Measurements from ENCODE around the gene PGPEP1.
"Not testable (repeated sequence)": the region's sequence is repeated elsewhere in the genome, so short reads cannot be mapped to it uniquely, and the experiment has no call there.

PGPEP1 gene

DNA sequence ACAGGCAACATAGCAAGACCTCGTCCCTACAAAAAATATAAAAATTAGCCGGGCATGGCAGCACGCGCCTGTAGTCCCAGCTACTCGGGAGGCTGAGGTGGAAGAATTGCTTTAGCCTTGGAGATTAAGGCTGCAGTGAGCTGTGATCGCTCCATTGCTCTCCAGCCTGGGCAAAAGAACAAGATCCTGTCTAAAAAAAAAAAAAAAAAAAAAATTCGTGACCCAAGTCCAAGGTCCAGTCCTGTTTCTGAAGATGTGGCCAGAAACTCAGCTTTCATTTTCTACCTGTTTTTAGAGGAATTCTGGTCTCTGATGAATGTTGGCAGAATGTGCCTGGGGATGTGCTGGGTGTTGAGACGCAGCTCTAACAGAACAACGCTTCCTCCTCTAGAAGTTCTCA lies 1.9 kb upstream of the PGPEP1 start:
- DNase-seq = no peak

DNA sequence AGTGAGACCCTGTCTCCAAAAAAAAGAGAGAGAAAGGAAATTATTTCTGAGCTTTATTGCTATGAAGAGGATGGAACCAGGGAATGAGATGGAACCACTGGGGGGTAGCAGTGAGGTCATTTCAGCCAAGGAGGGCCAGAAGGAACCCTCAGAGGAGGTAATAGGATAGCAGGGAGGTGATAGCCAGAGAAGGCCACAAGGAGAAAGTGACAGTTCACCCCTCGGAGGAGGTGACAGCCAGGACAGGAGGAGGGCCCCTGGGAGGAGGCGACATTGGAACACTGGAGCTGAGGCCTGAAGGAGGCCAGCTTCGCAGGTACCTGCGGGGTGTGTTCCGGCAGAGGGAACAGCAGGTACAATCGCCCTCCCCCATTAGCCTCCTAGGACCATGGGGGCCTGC lies 675 bp upstream of the PGPEP1 start:
- no peak for DNase-seq

DNA sequence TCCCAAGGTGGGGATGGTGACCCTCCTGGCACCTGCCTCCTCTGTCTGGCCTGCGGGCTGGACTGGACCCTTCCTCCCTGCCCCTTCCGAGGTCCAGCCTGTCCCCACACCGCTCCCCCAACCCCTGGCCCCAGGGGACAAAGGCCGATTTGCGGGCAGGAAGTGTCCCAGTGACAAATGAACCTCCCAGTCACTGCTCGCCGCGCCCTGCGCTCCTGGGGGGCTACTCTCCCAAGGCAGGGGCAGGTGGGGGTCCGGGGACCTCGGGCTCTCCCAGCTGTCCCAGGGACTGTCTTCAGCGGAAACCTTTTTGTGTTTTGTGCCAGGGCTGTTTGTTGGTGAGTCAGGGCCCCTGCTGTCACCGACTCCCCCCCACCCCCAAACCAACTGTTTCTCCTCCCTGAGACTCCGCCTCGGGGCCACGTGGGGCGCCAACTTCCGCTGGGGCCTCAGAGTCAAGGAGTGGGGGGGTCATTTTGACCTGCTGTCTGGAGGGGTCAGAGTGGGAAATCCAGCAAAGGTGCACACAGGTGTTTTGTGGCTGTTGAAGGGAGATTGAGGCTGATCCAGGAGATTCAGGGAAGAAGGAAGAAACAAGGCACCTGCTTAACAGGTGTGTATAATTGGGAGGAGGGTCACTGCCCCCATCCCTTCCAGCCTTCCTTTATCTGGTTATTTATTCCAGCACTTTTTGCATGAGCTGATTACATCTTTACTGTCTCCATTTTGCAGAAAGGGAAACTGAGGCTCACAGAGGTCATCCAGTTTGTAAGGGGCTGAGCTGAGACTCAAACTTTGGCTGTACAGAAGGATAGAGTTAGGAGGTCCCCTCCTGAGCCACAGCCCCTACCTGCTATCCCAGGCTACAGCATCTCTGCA lies 831 bp downstream of the PGPEP1 start:
- peak; percentile 67 for DNase-seq

DNA sequence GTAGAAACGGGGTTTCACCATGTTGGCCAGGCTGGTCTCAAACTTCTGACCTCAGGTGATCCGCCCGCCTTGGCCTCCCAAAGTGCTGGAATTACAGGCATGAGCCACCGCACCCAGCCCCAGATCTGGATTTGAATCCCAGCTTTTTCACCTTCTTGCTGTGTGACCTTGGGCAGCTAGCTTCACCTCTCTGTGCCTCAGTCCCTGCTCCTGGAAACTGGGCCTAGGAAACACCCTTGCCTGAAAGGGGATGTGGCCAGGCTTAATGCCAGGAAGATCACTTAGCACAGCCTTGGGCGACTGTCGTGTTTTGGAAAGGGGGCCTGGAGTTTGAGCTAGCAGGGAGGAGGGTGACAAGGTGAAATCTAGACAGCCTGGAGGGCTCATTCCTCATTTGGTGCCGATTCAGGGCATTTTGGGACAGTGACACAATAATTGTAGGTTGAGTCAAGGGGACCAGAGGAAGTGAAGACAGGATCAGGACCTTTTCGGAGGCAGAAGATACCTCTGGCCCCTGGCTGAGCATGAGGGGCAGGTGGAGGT lies 1.8 kb downstream of the PGPEP1 start:
- DNase-seq = no peak

DNA sequence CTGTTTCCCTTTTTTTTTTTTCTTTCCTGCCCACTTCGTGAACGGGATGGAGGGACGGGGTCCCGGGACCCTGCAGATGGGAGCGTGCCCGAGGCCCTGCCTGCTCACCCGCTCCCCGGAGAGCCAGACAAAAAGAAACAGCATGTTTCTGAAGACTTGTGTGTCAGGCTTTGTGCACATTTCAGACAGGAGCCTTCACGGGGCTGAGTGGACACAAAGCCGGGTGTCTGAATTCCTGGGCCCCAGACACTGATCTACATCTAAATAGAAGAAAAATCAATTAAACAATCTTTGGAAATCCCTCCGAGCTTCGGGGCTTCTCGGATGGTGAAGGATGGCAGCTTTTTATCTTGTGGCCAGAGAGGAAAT lies 4.2 kb downstream of the PGPEP1 start:
- DNase-seq = no peak

DNA sequence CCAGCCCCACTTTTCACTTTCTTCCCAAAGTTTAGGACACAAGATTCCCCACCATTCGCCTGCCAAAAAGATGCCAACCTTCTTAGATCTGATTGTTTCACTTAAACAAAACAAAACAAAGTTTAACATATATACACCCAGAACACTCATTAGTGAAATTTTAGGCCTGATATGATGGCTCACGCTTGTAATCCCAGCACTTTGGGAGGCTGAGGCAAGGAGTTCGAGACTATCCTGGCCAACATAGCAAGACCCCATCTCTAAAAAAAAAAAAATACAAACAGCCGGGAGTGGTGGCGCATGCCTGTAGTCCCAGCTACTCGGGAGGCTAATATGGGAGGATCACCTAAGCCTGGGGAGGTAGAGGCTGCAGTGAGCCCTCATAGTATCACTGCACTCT lies 4.9 kb downstream of the PGPEP1 start:
- DNase-seq = no peak

DNA sequence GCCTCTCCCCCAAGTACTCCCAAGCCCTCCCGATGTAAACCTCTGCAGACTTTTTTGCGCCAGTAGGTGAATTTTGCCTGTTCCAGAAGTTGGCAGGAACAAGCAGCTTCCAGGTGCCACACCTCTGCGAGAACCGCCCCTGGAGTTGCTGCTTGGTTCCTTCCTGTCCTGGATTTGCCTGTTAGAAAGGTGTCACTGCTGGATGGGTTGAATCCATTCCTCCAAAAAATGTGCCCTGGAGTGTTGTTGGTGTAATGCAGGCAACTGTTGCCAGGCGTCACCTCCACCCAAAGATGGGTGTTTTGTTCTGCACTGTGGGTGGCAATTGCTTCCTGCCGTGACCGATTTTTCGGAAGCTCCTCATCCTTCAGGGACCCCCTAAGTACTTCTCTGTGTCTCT lies 5.7 kb downstream of the PGPEP1 start:
- DNase-seq = no peak

DNA sequence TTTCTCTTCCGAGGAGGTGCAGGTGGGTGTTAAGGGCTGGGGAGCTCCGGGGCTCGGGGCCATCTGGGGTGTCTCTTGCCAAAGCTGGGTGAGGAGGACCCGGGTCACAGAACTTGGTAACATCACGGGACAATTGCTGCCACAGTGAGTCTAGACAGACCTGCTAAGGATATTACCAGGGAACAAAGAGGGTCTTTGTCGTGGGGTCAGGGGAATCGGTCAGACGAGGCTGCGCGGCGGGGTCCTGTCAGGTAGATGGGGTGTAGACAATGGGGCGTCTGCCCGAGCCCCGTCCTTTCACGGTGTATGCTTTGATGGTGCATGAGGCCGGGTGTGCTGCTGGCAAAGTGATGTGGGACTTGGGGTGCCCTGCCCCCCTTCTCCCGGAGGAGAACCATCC lies 7.8 kb downstream of the PGPEP1 start:
- no peak for DNase-seq

DNA sequence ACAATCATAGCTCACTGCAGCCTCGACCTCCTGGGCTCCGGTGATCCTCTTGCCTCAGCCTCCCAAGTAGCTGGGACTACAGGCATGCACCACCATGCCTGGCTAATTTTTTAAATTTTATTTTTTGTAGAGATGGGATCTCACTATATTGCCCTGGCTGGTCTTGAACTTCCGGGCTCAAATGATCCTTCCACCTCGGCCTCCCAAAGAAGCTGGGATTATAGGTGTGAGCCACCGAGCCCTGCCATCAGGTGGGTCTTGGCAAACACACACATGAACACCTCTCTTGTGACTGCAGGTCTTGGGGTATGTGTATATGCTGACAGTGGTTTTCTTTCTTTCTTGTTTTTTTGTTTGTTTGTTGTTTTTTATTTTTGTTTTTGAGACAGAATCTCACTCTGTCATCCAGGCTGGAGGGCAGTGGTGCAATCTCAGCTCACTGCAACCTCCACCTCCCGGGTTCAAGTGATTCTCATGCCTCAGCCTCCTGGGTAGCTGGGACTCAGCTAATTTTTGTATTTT lies 8.5 kb downstream of the PGPEP1 start:
- not testable (repeated sequence) for DNase-seq

DNA sequence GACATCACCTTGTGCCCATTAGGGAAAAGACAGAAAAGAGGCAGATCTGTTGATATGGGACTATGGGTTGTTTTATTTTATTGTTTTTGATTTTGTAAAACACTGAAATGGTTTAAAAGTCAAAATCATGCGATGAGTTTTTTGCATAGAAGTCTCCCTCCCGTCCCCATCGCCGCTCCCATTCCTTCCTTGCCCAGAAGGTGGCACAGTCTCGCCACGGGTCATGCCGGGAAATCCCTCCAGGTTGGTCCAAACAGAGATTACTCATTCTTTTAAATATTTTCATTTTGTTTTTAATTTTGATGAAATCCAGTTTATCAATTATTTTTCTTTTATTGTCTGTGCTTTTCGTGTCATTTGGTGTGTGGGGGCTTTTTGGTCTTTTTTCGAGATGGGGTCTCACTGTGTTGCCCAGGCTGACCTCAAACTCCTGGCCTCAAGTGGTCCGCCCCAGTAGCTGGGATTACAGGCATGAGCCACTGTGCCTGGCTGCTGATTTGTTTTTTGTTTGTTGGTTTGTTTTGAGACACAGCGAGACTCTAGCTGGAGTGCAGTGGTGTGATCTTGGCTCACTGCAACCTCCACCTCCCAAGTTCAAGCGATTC lies 9.2 kb downstream of the PGPEP1 start:
- peak; percentile 20 for DNase-seq

DNA sequence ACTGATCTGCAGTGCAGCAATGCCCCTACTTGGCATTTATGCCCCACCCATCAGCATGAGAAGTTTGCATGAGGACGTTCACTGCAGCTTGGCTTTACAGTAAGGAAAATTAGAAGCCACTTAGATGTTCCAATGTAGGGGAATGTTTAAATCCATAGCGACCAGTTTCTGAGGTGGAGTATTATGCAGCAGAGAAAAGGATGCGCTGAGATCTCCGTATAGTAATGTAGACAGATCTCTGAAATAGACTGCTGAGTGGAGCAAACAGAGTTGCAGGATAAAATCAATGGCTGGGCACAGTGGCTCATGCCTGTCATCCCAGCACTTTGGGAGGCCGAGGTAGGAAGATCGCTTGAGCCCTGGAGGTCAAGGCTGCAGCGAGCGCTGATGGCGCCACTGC lies 10.1 kb downstream of the PGPEP1 start:
- DNase-seq = no peak

DNA sequence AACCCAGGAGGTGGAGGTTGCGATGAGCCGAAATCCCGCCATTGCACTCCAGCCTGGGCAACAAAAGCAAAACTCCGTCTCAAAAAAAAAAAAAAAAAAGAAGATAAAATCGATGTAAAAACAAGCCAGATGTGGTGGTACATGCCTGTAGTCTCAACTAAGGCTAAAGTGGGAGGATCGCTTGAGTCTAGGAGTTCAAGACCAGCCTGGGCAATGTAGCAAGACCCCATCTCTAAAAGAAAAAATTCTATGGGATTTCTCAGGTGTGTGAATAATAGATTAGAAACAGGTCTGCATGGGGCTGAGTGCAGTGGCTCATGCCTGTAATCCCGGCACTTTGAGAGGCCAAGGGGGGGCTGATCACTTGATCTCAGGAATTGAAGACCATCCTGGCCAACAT lies 11.1 kb downstream of the PGPEP1 start:
- no peak for DNase-seq

DNA sequence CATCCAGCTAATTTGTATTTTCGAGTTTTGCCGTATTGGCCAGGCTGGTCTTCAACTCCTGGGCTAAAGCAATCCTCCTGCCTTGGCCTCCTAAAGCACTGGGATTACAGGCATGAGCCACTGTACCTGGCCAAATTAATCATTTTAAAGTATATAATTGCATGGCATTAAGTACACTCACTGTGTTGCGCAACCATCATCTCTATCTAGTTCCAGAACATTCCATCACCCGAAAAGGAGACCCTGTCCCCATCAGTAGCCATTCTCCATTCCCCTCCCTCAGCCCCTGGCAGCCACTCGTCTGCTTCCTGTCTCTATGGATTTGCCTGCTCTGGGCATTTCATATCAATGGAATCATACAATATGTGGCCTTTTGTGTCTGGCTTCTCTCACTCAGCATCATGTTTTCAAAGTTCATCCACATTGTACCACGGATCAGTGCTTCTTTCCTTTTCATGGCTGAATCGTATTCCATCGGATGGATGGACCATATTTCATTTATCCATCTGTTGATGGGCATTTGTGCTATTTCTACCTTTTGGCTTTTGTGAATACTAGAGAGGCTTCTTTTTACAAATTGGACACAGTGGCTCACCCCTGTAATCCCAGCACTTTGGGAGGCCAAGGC lies 13.1 kb downstream of the PGPEP1 start:
- no peak for DNase-seq

DNA sequence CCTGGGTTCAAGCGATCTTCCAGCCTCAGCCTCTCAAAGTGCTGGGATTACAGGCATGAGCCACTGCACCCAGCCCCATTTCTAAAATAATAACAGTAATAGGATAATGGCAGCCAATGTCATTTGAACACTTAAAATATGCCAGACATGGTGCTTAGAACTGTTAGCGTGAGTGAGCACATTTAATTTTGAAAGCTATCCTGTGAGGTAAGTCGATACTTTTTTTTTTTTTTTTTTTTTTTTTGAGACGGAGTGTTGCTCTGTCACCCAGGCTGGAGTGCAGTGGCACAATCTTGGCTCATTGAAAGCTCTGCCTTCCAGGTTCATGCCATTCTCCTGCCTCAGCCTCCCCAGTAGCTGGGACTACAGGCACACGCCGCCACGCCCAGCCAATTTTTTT lies 14.3 kb downstream of the PGPEP1 start:
- DNase-seq = not testable (repeated sequence)

DNA sequence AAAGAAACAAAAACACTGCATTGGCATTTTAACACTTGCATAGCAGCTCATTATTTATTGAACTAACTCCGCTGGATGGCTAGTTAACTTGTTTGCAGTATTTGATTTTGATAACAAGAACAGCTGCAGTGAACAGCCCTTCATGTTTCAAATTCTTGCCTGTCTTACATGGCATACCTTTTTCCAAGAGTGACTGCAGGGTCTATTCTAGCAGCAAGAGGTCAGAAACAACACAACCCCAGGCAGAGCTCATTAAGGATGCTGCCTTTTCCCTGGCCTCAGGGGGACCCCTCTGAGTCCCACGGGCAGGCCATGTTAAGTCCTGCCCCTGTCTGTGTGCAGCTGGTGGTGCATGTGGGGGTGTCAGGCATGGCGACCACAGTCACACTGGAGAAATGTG lies 16.6 kb downstream of the PGPEP1 start:
- no peak for DNase-seq

DNA sequence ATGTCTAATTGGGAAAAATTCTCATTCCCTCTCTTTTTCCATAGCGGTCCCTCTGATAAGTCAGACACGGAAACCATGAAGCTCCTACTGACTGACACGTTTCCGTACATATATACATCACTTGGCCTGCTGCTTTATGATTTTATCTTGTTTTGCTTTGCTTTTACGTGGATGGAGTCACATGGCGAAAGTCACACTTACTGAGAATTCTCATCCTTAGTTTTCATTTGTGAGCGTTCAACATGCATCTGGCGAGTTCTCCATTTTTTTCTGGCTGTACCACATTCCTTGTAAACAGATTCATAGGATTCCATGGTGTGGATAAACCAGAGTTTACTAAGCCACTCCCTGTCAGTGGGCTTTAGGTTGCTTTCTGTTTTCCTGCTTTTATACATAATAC lies 21.2 kb downstream of the PGPEP1 start:
- no peak for DNase-seq

DNA sequence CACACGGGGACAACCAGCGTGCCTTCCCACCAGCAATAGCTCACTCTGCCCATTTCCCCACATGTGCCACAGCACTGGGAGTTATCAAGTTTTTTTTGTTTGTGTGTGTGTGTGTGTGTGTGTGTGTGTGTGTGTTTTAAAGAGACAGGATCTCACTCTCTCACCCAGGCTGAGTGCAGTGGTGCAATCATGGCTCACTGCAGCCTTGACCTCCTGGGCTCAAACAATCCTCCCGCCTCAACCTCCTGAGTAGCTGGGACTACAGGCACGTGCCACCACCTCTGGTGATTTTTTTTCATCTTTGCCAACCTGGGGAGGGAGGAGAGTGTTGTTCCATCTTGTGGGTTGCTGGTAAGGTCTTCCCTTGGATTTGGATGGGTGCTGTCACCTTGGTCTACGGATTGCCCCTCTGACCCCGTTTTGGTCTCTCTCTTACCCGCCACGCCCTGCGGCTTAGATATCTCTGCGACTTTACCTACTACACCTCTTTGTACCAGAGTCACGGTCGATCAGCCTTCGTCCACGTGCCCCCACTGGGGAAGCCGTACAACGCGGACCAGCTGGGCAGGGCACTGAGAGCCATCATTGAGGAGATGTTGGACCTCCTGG lies 22.6 kb downstream of the PGPEP1 start:
- DNase-seq = no peak

DNA sequence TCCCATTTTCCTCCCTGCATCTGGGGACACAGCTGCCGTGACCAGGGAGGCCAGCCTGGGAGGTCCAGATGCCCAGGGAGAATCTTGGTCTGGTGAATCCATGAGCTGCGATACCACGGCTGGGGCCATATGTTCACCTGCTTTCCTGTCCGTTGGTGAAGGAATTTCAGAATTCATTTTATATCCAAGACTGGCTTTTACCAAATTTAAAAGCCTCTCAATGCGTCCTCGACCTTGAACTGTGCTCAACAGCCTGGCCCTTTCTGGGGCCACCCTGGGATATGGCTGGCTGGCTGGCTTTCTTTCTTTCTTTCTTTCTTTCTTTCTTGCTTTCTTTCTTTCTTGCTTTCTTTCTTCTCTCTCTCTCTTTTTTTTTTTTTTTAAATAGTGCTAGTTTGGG lies 23.4 kb downstream of the PGPEP1 start:
- no peak for DNase-seq

DNA sequence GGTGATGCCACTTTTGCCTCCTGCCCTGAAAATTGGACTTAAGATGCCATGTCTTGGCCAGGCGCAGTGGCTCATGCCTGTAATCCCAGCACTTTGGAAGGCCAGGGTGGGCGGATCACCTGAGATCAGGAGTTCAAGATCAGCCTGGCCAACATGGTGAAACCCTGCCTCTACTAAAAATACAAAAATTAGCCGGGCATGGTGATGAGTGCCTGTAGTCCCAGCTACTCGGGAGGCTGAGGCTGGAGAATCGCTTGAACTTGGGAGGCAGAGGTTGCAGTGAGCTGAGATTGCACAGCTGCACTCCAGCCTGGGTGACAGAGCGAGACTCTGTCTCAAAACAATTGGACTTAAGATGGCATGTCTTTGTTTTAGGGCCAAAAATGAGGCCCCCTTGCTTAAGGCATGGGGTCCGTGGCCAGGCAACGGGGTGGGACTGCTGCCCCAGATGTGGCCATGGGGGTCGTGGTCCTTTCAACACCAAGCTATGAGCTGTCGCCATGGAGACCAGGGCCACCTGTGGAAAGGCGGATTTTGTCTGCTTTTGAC lies 24.0 kb downstream of the PGPEP1 start:
- DNase-seq = not testable (repeated sequence)

DNA sequence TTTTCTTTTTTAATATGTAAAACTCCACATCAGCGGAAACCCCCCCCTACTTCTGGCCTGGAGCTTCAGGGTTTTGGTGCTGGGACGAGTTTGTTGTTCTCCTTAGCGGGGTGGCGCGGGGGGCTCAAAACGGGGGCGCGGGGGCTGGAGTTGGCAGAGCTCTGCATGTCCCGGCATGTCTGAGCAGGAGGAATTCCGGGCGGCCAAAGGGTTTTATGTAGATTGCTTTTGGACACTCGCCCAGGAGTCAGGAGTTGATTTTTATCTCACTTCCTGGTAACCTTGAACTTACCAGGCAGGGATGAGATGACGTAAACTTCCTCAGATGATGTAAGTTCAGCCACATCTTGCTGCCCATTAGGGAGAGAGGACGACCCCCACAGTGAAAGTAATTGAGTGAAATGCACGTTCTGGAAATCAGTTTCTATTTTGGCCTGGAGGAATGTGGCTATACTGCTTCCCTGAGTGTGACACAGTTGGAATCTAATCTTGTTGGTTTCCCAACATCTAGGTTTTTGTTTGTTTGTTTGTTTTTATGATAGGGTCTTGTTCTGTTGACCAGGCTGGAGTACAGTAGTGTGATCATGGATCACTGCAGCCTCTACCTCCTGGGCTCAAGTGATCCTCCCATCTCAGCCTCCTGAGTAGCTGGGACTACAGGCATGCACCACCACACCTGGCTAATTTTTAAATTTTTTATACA lies 24.6 kb downstream of the PGPEP1 start:
- no peak for DNase-seq

DNA sequence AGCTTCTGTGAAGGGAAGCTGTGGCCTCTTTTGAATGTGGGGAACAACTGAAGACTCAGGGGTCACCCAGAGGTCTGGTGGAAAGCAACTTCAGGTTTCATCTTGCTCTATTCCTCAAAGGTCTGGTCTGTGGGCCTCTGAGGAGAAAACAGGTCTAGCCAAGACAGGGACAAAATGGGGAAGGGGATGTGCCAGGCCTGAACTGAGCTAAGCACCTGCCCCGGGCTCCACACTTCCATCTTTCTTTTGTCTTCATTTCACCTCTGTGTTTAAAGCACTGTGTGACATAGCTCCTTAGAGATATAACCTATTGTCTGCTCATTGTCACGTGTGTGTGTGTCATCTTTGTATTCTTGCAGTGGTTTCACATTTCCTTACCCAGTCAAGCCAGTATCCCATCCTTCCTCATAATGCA lies 25.6 kb downstream of the PGPEP1 start:
- no peak for DNase-seq

DNA sequence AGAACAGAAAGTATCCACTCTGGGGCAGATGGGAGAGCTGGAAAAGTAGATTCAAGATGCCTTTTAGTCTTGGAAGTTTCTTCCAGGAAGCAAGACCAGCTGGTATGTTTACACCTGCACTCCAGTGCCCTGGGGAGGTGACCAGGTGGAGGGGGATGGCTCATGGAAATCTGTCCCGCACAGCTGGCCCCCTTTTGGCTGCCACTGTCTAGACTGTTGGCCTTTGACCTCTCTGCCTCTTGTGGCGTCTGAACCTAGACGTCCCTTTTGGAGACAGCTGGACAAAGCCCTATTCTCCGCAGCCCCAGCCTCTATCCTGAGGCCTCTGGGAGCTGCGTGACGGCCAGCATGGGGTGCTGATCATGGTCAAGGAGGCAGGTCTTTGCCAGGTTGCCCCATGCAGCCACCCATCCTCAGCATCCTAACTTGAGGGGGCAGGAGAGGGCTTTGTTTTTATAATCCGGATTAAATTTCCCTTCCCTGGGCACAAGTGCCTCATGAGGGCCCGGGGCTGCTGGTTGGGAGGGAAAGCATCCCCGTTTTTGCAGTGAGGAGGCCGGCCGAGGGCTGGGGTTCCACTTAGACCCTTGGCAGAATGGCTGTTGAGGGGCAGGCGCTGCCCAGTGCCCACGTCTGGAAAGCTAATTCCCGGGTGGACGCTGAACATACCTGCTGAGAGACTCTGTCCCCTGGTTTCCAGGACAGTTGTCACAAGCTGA lies 28.3 kb downstream of the PGPEP1 start:
- DNase-seq = no peak

Measured in CD4-positive, alpha-beta T cell treated with Interleukin-12 subunit alpha and Interleukin-12 subunit beta, for 1 hour (primary cell).